ENCODE measurements around the gene MOB3A.

Gene MOB3A

DNA sequence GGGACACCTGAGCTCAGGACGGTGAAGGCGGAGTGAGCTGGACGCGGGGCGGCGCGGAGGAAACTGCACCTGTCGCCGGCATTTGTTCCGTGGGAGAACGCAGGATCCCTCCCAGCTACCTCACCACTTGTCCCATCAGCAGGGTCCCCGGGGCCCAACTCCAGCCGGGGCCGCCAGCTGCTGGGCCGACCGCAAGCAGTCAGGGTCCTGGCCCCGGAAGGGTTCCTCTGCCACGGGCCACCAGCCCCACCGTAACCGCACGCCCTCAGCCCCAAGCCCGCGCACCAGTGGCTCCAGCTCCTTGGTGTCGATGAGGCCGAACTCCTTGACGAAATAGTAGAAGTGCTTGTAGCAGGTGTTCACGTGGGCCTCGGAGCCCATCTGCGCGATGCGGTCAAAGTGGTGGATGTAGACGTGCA, 19.6 kb downstream of the MOB3A start:
- Histone ChIP-seq H3K4me1 (peaks cover 83 to 98% (median 96%) of the 10 kb centered on the region in 10 experiments), H3K27ac (peak overlapping the region; percentile 46 to 94 (median 88); a peak in 21 of 22 replicates), H3K4me2 (peak overlapping the region; percentile 80 to 100 (median 93)), H3K9me3 (replicated peaks in 1 of 11) (peaks cover 0 to 7% (median 0%) of the 10 kb centered on the region in 11 experiments; a peak in 1 of 22 replicates), H3K27me3 (no peaks in the 10 kb centered on the region), H3K36me3 (peaks cover 43 to 95% (median 87%) of the 10 kb centered on the region in 11 experiments), H4K20me1 (peaks cover 8 to 75% (median 37%) of the 10 kb centered on the region in 11 experiments; a peak in 16 of 22 replicates), H3K9ac (peak overlapping the region; percentile 31 to 77 (median 61); a peak in 19 of 22 replicates), H3K4me3 (peak overlapping the region in 8 of 10 experiments; percentile 15 to 61 (median 30); a peak in 11 of 20 replicates)
- no peak for TF ChIP-seq Cebpa-rat (IDR thresholded peaks at IDR 0.05)

DNA sequence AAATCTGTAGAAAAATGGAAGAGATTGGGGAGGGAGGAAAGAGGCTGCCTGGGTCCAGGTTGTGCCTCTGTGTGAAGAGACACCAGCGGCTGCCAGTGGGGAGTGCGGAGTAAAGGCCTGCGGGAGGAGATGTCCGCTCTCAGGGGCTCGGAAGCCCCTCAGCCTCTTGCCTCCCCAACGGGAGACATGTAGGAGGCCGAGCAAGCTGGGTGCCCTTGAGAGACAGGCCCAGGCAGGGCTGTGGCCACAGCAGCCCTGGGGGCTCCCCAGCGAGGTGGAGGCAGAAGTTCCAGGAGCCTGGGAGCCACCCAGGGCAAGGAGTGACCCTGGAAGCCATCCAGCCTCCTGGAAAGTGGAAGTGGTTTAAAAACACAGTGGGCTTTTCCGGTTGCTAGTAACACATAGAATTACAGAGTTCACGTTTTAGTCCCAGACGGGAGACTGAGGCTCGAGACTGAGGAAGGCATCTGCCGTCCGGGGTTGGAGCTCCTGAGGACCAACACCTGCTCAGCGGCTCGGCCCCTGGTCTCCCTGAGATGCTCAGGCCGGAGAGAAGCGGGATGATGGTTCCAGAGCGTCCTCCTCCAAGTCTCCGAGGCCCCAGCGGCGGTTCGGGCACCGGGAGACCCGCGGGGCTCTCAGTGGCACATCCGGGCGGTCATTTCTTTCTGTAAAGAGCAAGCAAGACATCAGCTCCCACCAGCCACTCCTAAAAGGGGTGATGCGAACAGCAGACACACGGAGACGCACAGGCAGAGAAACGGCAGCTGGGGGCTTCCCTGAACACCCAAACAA, 23.2 kb downstream of the MOB3A start:
- Histone ChIP-seq H3K4me1 (peaks cover 70 to 98% (median 85%) of the 10 kb centered on the region in 10 experiments), H3K4me3 (peak overlapping the region in 4 of 10 experiments; percentile 2 to 32 (median 16); a peak in 4 of 20 replicates), H3K4me2 (peak overlapping the region; percentile 80 to 100 (median 93); a peak in 20 of 22 replicates), H3K9me3 (replicated peaks in 1 of 11) (peaks cover 0 to 7% (median 0%) of the 10 kb centered on the region in 11 experiments; a peak in 1 of 22 replicates), H3K27ac (peak overlapping the region; percentile 74 to 94 (median 88)), H4K20me1 (peaks cover 2 to 71% (median 7%) of the 10 kb centered on the region in 11 experiments; a peak in 13 of 22 replicates), H3K27me3 (no peaks in the 10 kb centered on the region), H3K9ac (peak overlapping the region; percentile 38 to 78 (median 74); a peak in 21 of 22 replicates), H3K36me3 (peaks cover 34 to 90% (median 74%) of the 10 kb centered on the region in 11 experiments)
- TF ChIP-seq Cebpa-rat (IDR thresholded peaks at IDR 0.05): no peak

DNA sequence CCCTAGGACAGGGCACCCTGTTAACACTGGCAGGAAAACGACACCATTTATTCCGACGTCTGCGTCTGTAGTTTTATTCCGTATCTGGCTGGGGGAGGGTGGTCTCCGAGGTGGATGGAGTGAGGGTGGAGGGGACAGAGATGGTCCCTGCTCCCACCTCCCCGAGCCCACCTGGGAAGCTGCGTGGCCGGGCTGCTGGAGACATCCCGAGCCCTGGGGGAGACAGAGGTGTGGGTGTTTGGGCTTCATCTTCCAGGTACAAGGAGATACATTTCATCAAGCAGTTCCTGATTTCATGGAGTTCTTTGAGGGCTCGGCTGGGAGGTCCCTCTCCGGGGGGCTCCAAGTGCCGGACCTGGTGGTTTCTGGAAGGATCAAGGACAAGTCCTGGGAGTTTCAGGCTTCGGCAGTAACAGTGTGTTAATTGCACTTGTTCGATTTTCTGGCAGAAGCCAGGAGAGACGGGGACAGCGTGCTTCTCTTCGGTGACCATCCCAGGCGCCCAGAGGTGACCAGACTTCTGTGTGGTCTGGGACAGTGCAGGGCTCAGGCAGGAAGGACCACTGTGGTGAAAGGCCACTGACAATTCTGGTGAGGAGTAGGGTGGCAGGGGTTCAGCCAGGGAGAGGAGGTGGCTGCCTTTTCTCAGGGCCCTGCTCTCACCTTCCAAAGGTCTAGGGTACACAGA, 25.0 kb downstream of the MOB3A start:
- Histone ChIP-seq H3K36me3 (peaks cover 27 to 71% (median 56%) of the 10 kb centered on the region in 11 experiments), H3K4me2 (peak overlapping the region in 4 of 11 experiments; percentile 38 to 100 (median 75); a peak in 6 of 22 replicates)

DNA sequence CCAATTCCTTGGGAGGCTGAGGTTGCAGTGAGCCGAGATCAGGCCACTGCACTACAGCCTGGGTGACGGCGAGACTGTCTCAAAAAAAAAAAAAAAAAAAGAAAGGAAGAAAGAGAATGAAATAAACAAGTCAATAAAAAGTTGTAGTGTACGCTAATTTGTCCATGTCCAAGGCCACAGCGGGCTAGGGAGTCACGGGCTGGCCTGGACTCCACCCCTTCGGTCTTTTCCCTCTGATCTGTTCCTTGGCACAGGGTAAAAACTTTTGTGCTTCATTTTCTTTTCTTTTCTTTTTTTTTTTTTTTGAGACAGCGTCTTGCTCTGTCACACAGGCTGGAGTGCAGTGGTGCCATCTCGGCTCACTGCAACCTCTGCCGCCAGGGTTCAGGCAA, 25.7 kb downstream of the MOB3A start:
- Histone ChIP-seq H4K20me1 (peaks cover 0 to 49% (median 0%) of the 10 kb centered on the region in 11 experiments; a peak in 6 of 22 replicates), H3K27ac (peak overlapping the region in 5 of 11 experiments; percentile 3 to 52 (median 7); a peak in 6 of 22 replicates), H3K4me3 (no peak overlapping the region), H3K27me3 (no peaks in the 10 kb centered on the region), H3K9ac (peak overlapping the region in 5 of 11 experiments; percentile 4 to 59 (median 30); a peak in 5 of 22 replicates), H3K4me2 (peak overlapping the region in 8 of 11 experiments; percentile 22 to 70 (median 40); a peak in 11 of 22 replicates), H3K4me1 (peaks cover 49 to 76% (median 61%) of the 10 kb centered on the region in 10 experiments), H3K9me3 (replicated peaks in 1 of 11) (peaks cover 0 to 6% (median 0%) of the 10 kb centered on the region in 11 experiments; a peak in 1 of 22 replicates), H3K36me3 (peaks cover 27 to 65% (median 49%) of the 10 kb centered on the region in 11 experiments)
- no peak for TF ChIP-seq Cebpa-rat (IDR thresholded peaks at IDR 0.05)

More for the DNA sequence above, 25.0 kb downstream of the MOB3A start:
- no peaks in the 10 kb centered on the region for H3K27me3 ChIP-seq
- peaks cover 0 to 7% (median 0%) of the 10 kb centered on the region in 11 experiments; a peak in 1 of 22 replicates for H3K9me3 ChIP-seq (replicated peaks in 1 of 11)
- TF ChIP-seq Cebpa-rat (IDR thresholded peaks at IDR 0.05): no peak
- peak overlapping the region in 7 of 11 experiments; percentile 7 to 94 (median 30); a peak in 10 of 22 replicates for H3K27ac ChIP-seq
- H4K20me1 ChIP-seq: peaks cover 0 to 56% (median 0%) of the 10 kb centered on the region in 11 experiments; a peak in 6 of 22 replicates
- peaks cover 56 to 83% (median 68%) of the 10 kb centered on the region in 10 experiments for H3K4me1 ChIP-seq
- no peak overlapping the region for H3K4me3 ChIP-seq
- peak overlapping the region in 8 of 11 experiments; percentile 4 to 59 (median 36); a peak in 11 of 22 replicates for H3K9ac ChIP-seq

DNA sequence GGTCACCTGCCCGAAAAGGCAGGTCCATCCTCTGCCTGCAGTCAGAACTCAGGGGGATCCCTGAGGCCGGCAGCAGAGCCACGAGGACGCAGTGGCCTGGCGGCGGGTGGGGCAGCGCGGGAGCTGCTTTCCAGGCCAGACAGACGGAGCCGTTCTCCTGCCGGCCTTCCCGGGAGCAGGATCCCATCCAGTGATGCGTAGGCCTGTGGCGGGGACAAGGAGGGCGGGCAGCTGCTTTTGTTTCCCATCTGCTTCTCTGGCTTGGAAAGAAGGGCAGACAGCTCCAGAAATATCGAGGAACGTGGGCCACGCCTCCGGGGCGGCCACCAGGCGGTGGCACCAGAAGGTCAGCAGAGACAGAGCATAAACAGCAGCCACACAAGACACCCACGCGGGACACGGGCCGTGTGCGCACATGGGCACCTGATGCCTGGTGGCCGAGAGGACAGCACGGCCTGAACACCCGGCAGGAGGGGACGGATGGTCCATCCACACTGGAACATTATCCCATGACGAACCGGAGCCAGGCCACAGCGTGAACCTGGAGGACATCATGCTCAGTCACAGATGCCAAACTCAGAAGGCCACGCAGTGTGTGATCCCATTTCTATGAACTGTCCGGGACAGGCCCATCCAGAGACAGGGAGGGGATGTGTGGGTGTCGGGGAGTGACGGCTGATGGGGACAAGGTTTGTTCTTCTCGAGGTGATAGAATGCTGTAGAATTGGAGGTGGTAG, 31.2 kb downstream of the MOB3A start:
- Histone ChIP-seq H3K9me3 (replicated peaks in 1 of 11) (no peaks in the 10 kb centered on the region), H3K36me3 (peaks cover 0 to 15% (median under 1%) of the 10 kb centered on the region in 11 experiments; a peak in 9 of 22 replicates), H3K27me3 (no peaks in the 10 kb centered on the region), H3K9ac (peak overlapping the region in 8 of 11 experiments; percentile 8 to 62 (median 28); a peak in 10 of 22 replicates), H3K4me1 (peaks cover 41 to 72% (median 65%) of the 10 kb centered on the region in 10 experiments), H3K4me3 (no peak overlapping the region), H3K4me2 (peak overlapping the region in 10 of 11 experiments; percentile 1 to 100 (median 99); a peak in 19 of 22 replicates), H3K27ac (peak overlapping the region in 4 of 11 experiments; percentile 7 to 47 (median 10); a peak in 3 of 22 replicates), H4K20me1 (peaks cover 0 to 19% (median 0%) of the 10 kb centered on the region in 11 experiments; a peak in 4 of 22 replicates)
- no peak for TF ChIP-seq Cebpa-rat (IDR thresholded peaks at IDR 0.05)

DNA sequence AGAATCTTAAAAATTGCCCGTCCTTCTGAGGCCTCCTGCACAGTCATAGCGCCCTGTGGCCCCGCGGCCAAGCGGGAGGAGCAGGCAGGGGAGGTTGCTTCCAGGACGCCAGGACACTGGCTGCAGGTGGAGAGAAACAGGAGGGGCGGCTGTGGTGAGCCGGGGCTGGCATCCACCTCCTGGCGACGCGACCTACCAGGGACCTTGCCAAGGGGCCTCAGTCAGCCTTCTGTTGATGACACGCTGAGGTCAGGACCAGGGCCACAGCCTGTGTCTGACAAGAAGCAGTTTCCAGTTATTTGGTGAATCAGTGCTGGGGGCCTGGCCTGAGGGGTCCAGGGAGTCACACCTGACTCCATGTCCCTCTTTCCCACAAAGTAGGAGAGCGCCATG, 31.7 kb downstream of the MOB3A start:
- no peak for TF ChIP-seq Cebpa-rat (IDR thresholded peaks at IDR 0.05)
- H4K20me1 ChIP-seq: peaks cover 0 to 14% (median 0%) of the 10 kb centered on the region in 11 experiments; a peak in 4 of 22 replicates
- peaks cover 0 to 11% (median 0%) of the 10 kb centered on the region in 11 experiments; a peak in 6 of 22 replicates for H3K36me3 ChIP-seq
- H3K4me1 ChIP-seq: peaks cover 41 to 72% (median 65%) of the 10 kb centered on the region in 10 experiments
- peak overlapping the region in 10 of 11 experiments; percentile 1 to 100 (median 99); a peak in 19 of 22 replicates for H3K4me2 ChIP-seq
- H3K4me3 ChIP-seq: no peak overlapping the region
- H3K9ac ChIP-seq: peak overlapping the region in 8 of 11 experiments; percentile 8 to 62 (median 28); a peak in 8 of 22 replicates
- no peaks in the 10 kb centered on the region for H3K27me3 ChIP-seq
- peak overlapping the region in 4 of 11 experiments; percentile 7 to 47 (median 10); a peak in 3 of 22 replicates for H3K27ac ChIP-seq
- no peaks in the 10 kb centered on the region for H3K9me3 ChIP-seq (replicated peaks in 1 of 11)

DNA sequence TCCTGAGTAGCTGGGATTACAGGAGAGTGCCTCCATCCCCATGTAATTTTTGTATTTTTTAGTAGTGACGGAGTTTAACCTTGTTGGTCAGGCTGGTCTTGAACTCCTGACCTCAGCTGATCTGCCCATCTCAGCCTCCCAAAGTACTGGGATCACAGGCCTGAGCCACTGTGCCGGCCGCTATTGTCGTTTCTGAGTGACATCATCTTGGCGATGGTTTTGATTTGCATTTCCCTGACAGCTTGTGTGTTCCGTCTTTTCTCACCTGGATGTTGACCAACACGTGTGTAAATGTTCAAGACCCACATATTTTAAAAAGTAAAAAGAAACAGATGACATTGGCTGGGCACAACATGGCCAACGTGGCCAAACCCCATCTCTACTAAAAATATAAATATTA, 32.3 kb downstream of the MOB3A start:
- Histone ChIP-seq H3K9ac (peak overlapping the region in 4 of 11 experiments; percentile 22 to 62 (median 38); a peak in 2 of 22 replicates), H3K27ac (0 out of 22 replicates have a peak overlapping the region, but pooled peaks of 2 of the 11 experiments have one; percentile 9 to 10), H4K20me1 (peaks cover 0 to 8% (median 0%) of the 10 kb centered on the region in 11 experiments; a peak in 2 of 22 replicates), H3K4me1 (peaks cover 42 to 72% (median 66%) of the 10 kb centered on the region in 10 experiments), H3K27me3 (no peaks in the 10 kb centered on the region), H3K4me2 (peak overlapping the region in 10 of 11 experiments; percentile 1 to 100 (median 99); a peak in 18 of 22 replicates), H3K9me3 (replicated peaks in 1 of 11) (no peaks in the 10 kb centered on the region), H3K36me3 (peaks cover 0 to 5% (median 0%) of the 10 kb centered on the region in 11 experiments; a peak in 3 of 22 replicates), H3K4me3 (no peak overlapping the region)
- TF ChIP-seq Cebpa-rat (IDR thresholded peaks at IDR 0.05): no peak

All from BLaER1 treated with 17β-estradiol and CSF1 and Interleukin-3, amounts not matched to agents 10 nM and 100 nM (cell line).